GM23338 (cell line): ENCODE measurements around the gene PAPOLB. TPM values are rescaled to one million over a fixed set of nuclear protein-coding genes. Genes with fewer than 3 reads are reported as not detected.

Experiments used
- ATAC-seq: fragments of 200-7000 bp; cut with Tn5 transposase; 3 replicates; pipeline ENCODE4 v1.9.1; 2020
- DNase-seq: peaks from one replicate; pipeline ENCODE4 v3.0.0-alpha.2; 2015; ENCODE audit warnings: low spot score
- H2AFZ ChIP-seq: fragments of 200-600 bp; sonication (generic); 2 replicates; pipeline ENCODE4 v1.8.0; 2016; ENCODE audit warnings: antibody characterized with exemption, mild to moderate bottlenecking, moderate library complexity
- H3F3A ChIP-seq: fragments of 200-600 bp; sonication (generic); replicated peaks from 2 replicates; pipeline ENCODE4 v1.8.0; 2017; ENCODE audit warnings: antibody characterized with exemption, mixed run types, low read depth
- H3K27ac ChIP-seq: fragments of 200-600 bp; sonication (generic); 2 replicates; pipeline ENCODE4 v1.6.1; 2016; ENCODE audit warnings: low read depth
- H3K27me3 ChIP-seq: fragments of 200-600 bp; sonication (generic); 2 replicates; pipeline ENCODE4 v1.8.0; 2016; ENCODE audit warnings: mild to moderate bottlenecking, mixed run types, moderate library complexity; ENCODE audit not compliant: insufficient read depth
- H3K36me3 ChIP-seq: fragments of 200-600 bp; sonication (generic); 2 replicates; pipeline ENCODE4 v1.8.0; 2016; ENCODE audit warnings: mild to moderate bottlenecking; ENCODE audit not compliant: insufficient read depth
- H3K4me1 ChIP-seq: fragments of 200-600 bp; sonication (generic); 2 replicates; pipeline ENCODE4 v1.8.0; 2016; ENCODE audit warnings: mild to moderate bottlenecking, moderate library complexity; ENCODE audit not compliant: insufficient read depth
- H3K4me2 ChIP-seq: fragments of 200-600 bp; sonication (generic); 2 replicates; pipeline ENCODE4 v1.7.1; 2017; ENCODE audit warnings: mixed run types
- H3K4me3 ChIP-seq: fragments of 200-600 bp; sonication (generic); 2 replicates; pipeline ENCODE4 v1.6.1; 2016; ENCODE audit warnings: mixed run types
- H3K79me2 ChIP-seq: fragments of 200-600 bp; sonication (generic); replicated peaks from 2 replicates; pipeline ENCODE4 v1.8.0; 2017; ENCODE audit warnings: mild to moderate bottlenecking; ENCODE audit not compliant: insufficient read depth
- H3K9me2 ChIP-seq: fragments of 200-600 bp; sonication (generic); 2 replicates; pipeline ENCODE4 v1.8.0; 2017; ENCODE audit not compliant: insufficient read depth
- H4K20me1 ChIP-seq: fragments of 200-600 bp; sonication (generic); replicated peaks from 2 replicates; pipeline ENCODE4 v1.8.0; 2017; ENCODE audit warnings: mild to moderate bottlenecking; ENCODE audit not compliant: insufficient read depth
- H3K27ac Mint-ChIP-seq: 2 replicates; pipeline ENCODE4 v1.8.0; 2020; ENCODE audit warnings: inconsistent platforms, mild to moderate bottlenecking, moderate library complexity, mixed read lengths
- H3K27me3 Mint-ChIP-seq: 3 replicates; pipeline ENCODE4 v1.8.0; 2022; ENCODE audit warnings: low read depth, mild to moderate bottlenecking, moderate library complexity, mixed read lengths, inconsistent platforms; ENCODE audit not compliant: insufficient read depth, poor library complexity
- H3K36me3 Mint-ChIP-seq: 3 replicates; pipeline ENCODE4 v1.8.0; 2021; ENCODE audit warnings: low read depth, mild to moderate bottlenecking, inconsistent platforms, moderate library complexity, mixed read lengths
- H3K4me1 Mint-ChIP-seq: 3 replicates; pipeline ENCODE4 v1.8.0; 2020; ENCODE audit warnings: mild to moderate bottlenecking, inconsistent platforms, mixed read lengths
- H3K4me3 Mint-ChIP-seq: 3 replicates; pipeline ENCODE4 v1.8.0; 2021; ENCODE audit warnings: moderate library complexity, mild to moderate bottlenecking, inconsistent platforms, mixed read lengths
- H3K9me3 Mint-ChIP-seq: 3 replicates; pipeline ENCODE4 v1.8.0; 2020; ENCODE audit warnings: moderate library complexity, mild to moderate bottlenecking, inconsistent platforms, mixed read lengths
- CTCF ChIP-seq, 2 experiments: fragments of 200-600 bp in 1 of 2; sonication (generic) in 1 of 2; conservative IDR thresholded peaks; 2 replicates each; pipeline versions ENCODE4 v1.5.1 to v1.6.1; 2016 to 2017; ENCODE audit warnings: antibody characterized with exemption in 2 of 2, low read depth in 2 of 2, mild to moderate bottlenecking in 2 of 2, moderate library complexity in 1 of 2
- EZH2 ChIP-seq: fragments of 200-600 bp; sonication (generic); IDR thresholded peaks from one replicate; pipeline ENCODE4 v1.8.0; 2017; ENCODE audit warnings: antibody characterized with exemption, mild to moderate bottlenecking, low read depth; ENCODE audit not compliant: unreplicated experiment
- EZH2phosphoT487 ChIP-seq: fragments of 200-600 bp; sonication (generic); IDR thresholded peaks from one replicate; pipeline ENCODE4 v1.8.1; 2018; ENCODE audit warnings: antibody characterized with exemption; ENCODE audit not compliant: unreplicated experiment
- JUNB ChIP-seq: IDR thresholded peaks from one replicate; pipeline ENCODE4 v1.6.1; 2016; ENCODE audit warnings: antibody characterized with exemption; ENCODE audit not compliant: unreplicated experiment
- NANOG ChIP-seq: IDR thresholded peaks from 2 replicates; pipeline ENCODE4 v1.6.1; 2016; ENCODE audit warnings: antibody characterized with exemption, borderline replicate concordance
- POLR2AphosphoS5 ChIP-seq: IDR thresholded peaks from 2 replicates; pipeline ENCODE4 v1.6.1; 2016; ENCODE audit warnings: antibody characterized with exemption, low read depth
- REST ChIP-seq: IDR thresholded peaks from one replicate; pipeline ENCODE4 v1.6.1; 2018; ENCODE audit warnings: antibody characterized with exemption; ENCODE audit not compliant: unreplicated experiment
- ZNF331 ChIP-seq: fragments of 250-450 bp; sonication (Bioruptor Pico); IDR thresholded peaks from 2 replicates; pipeline ENCODE4 v1.5.0; 2020; ENCODE audit warnings: low read depth, mild to moderate bottlenecking, moderate library complexity
- polyA plus RNA-seq: library from polyadenylated mRNA; unstranded; fragments of >200 nt; fragmentation: Nextera tagmentation; extraction: Ambion mirVana; gene quantifications from 2 replicates; pipeline ENCODE4 v1.2.1, GENCODE V29; 2016
- total RNA-seq: library from RNA; depleted of rRNA; stranded (reverse); fragments of >200 nt; shearing (Covaris generic); gene quantifications from 2 replicates; pipeline ENCODE4 v1.2.3, GENCODE V29; 2014

PAPOLB gene
- total and polyA plus RNA-seq, 2 experiments from 2014 or later: 0.08 to 0.42 TPM

DNA sequence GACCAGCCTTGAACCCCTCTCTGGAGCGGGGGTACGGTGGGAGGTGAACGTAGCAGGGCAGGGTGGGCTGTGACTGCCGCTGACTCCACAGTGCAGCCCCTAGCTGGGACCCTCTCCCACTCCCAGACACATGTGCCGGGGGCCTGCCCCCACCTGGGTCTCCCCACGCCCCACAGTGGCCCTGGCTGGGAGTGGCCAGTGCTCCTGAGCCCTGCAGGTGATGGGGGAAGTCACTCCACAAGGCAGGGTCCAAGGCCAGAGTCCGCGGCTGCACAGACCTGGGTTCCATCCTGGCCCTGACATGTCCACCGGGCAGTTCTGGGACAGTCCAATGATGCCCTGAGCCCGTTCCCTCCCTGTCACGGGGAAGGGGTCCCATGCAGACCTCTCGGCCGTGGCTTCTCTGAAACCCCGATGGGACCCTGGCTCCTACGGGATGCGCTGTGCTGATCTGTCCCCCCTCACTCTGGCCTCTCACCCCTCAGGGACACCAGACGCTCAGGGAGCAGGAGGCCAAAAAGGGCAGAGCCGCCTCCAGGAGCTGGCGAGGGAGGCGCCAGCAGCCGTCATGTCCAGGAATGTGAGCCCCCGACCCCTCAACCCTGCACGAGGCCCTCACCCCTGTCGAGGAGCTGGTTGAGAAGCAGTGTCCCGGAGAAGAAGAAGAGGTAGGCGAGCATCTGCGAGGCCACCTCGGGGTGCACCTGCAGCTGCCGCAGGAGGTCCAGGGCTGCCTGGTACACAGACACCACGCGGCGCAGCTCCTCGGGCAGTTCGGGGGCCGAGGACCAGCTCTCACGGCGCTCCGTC is 46.0 kb downstream of the PAPOLB start:
- H3K4me3 Mint-ChIP-seq: no peak overlapping the region
- H3K27me3 Mint-ChIP-seq: peaks cover 10% of the 10 kb centered on the region
- H3K4me1 Mint-ChIP-seq: no peaks in the 10 kb centered on the region; the same call in 2 of the 3 replicates
- Histone ChIP-seq H4K20me1 (no peaks in the 10 kb centered on the region), H3K4me1 (no peaks in the 10 kb centered on the region), H3K4me2 (no peak overlapping the region), H3K27ac (no peak overlapping the region), H3K9me2 (no peaks in the 10 kb centered on the region), H3K79me2 (no peaks in the 10 kb centered on the region), H3K4me3 (no peak overlapping the region), H3K27me3 (no peaks in the 10 kb centered on the region), H3K36me3 (no peaks in the 10 kb centered on the region), H3F3A (no peaks in the 10 kb centered on the region), H2AFZ (no peak overlapping the region)
- no peak overlapping the region for H3K27ac Mint-ChIP-seq
- DNase-seq (no peak), ATAC-seq (peak; percentile 80)
- peaks cover 9% of the 10 kb centered on the region; the same call in 1 of the 3 replicates for H3K9me3 Mint-ChIP-seq
- TF ChIP-seq CTCF (conservative IDR thresholded peaks at IDR 0.05; ENCODE audit: low read depth in 2 of 2) (peak; percentile 36 to 56; a peak in 3 of 4 replicates), POLR2AphosphoS5 (no peak)
- no peaks in the 10 kb centered on the region for H3K36me3 Mint-ChIP-seq

DNA sequence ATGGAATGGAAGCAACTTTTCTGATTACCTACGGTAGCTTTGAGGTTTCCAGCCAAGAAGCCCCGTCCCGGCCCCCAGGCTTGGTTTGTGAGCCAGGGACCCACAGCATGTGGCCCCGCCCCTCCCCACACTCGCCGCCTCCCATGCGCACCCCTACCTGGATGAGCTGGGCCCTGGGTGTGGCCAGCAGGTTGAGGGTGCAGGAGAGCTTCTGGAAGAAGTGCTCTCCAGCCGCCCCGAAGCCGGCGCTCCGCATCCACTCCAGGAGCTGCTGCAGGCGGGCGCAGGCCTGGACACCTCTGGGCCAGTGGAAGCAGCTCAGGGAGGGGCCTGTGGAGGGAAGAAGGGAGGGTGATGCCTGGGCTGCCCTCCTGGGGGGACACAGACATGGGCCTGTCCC is 46.7 kb downstream of the PAPOLB start:
- no peak for ATAC-seq
- Mint-ChIP-seq H3K27ac (no peak overlapping the region), H3K4me1 (no peaks in the 10 kb centered on the region; the same call in 2 of the 3 replicates), H3K9me3 (peaks cover 9% of the 10 kb centered on the region; the same call in 1 of the 3 replicates), H3K27me3 (peaks cover 10% of the 10 kb centered on the region), H3K36me3 (no peaks in the 10 kb centered on the region), H3K4me3 (no peak overlapping the region)
- Histone ChIP-seq H3K4me1 (no peaks in the 10 kb centered on the region), H3K4me2 (no peak overlapping the region), H3F3A (no peaks in the 10 kb centered on the region), H3K4me3 (no peak overlapping the region), H2AFZ (no peak overlapping the region), H3K79me2 (no peaks in the 10 kb centered on the region), H4K20me1 (no peaks in the 10 kb centered on the region), H3K9me2 (no peaks in the 10 kb centered on the region), H3K27ac (no peak overlapping the region), H3K27me3 (no peaks in the 10 kb centered on the region), H3K36me3 (no peaks in the 10 kb centered on the region)
- no peak for DNase-seq
- TF ChIP-seq REST (no peak), NANOG (no peak), EZH2phosphoT487 (no peak), POLR2AphosphoS5 (no peak), CTCF (conservative IDR thresholded peaks at IDR 0.05; ENCODE audit: low read depth in 2 of 2) (no peak), JUNB (no peak), ZNF331 (CRISPR knock-in tag) (no peak), EZH2 (no peak)
